Fibroblast of peridontal ligament (primary cell): ENCODE data around the gene LY6G6F.

Experiments used
- DNase-seq: peaks from one replicate; pipeline ENCODE4 v3.0.0-alpha.2; 2010; ENCODE audit errors: extremely low read depth

LY6G6F gene

GRCh38 chr6:31723980-31724691 lies 17.5 kb downstream of the LY6G6F start:
- DNase-seq, result no peak

- no peak for DNase-seq
Measured at GRCh38 chr6:31725502-31726350, 19.1 kb downstream of the LY6G6F start.

- no peak for DNase-seq
Measured at GRCh38 chr6:31727034-31727716, 20.5 kb downstream of the LY6G6F start.

- no peak for DNase-seq
Measured at GRCh38 chr6:31727717-31728671, 21.3 kb downstream of the LY6G6F start.

GRCh38 chr6:31728767-31729514 lies 22.3 kb downstream of the LY6G6F start, which contains the start of gene DDAH2:
DDAH2 (minus strand) TSS chr6:31729299; CDS start chr6:31729161, 138 bp downstream.
- DNase-seq, result no peak

- DNase-seq, result peak; percentile 90
Measured at GRCh38 chr6:31729515-31729978, 22.9 kb downstream of the LY6G6F start.

- DNase-seq, result peak; percentile 89
Measured at GRCh38 chr6:31729979-31730630, 23.4 kb downstream of the LY6G6F start.

GRCh38 chr6:31730631-31731086 lies 24.0 kb downstream of the LY6G6F start:
- no peak for DNase-seq

- no peak for DNase-seq
Measured at GRCh38 chr6:31732029-31732428, 25.4 kb downstream of the LY6G6F start.

- DNase-seq, result no peak
Measured at GRCh38 chr6:31733734-31734133, 27.1 kb downstream of the LY6G6F start.

GRCh38 chr6:31734247-31734820 lies 27.7 kb downstream of the LY6G6F start:
- no peak for DNase-seq

GRCh38 chr6:31734821-31735406 lies 28.2 kb downstream of the LY6G6F start:
- DNase-seq, result peak; percentile 56

GRCh38 chr6:31736021-31736767 lies 29.5 kb downstream of the LY6G6F start, which contains the start of gene CLIC1:
CLIC1 (minus strand) TSS chr6:31736530; CDS start chr6:31736300, 230 bp downstream.
- peak; percentile 70 for DNase-seq

- no peak for DNase-seq
Measured at GRCh38 chr6:31736768-31737314, 30.2 kb downstream of the LY6G6F start.

GRCh38 chr6:31737315-31737990 lies 30.8 kb downstream of the LY6G6F start:
- no peak for DNase-seq

GRCh38 chr6:31737991-31738979 lies 31.6 kb downstream of the LY6G6F start:
- DNase-seq, result peak; percentile 88
